ENCODE results near the gene HOXB7. TPM values are rescaled to one million over a fixed set of nuclear protein-coding genes. Genes with fewer than 3 reads are reported as not detected.
A peak's percentile ranks its signal among the peaks of the same experiment; 100 is the strongest.

The HOXB7 gene
- total RNA-seq, 1 donor from 2014 or later = 1.2 TPM

DNA sequence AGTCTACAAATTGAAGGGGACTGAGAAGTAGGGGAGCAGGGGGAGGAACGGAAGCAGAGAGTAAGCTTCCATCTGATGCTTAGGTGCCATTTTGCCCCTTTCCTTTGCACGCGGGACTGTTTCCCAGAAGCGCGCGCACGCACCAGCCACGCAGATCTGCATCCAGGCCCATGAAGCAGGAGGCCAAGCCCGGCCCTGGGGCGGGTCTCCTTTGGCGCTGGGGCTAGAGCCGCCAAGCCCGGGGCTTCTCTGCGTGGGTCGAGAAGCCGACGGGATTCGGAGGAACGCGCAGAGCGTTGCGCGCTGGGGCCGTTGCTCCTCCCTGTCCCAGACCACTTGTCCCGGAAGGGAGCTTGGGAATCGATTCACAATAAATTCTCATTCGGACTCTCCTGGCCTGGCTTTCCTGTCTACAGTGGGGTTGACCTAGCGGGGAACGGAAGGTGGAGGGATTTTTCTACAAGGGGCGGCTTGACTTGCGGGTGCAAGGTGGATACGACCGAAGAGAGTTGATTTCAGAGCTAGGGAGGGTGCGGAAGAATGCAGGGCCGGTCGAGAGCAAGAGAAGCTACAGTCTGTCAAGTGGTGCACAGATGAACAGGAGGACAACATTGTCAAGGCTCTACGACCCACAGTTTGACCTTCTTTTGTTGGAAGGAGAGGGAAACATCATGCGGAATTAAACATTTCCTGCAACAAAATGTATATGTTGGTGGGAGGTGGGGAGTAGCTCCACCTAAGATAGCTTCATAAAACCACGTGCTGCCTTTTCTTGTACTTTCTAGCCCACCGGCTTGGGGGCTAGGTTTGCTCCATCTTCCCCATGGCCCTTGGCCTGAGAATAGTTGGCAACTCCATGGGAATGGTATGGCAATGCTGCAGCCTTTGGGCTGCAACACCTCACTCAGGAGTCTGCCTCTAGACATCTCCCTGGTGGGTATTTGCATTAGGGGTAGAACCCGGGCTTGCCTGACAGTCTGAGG is 10.9 kb upstream of the HOXB7 start:
- TF ChIP-seq, protein P1, sequence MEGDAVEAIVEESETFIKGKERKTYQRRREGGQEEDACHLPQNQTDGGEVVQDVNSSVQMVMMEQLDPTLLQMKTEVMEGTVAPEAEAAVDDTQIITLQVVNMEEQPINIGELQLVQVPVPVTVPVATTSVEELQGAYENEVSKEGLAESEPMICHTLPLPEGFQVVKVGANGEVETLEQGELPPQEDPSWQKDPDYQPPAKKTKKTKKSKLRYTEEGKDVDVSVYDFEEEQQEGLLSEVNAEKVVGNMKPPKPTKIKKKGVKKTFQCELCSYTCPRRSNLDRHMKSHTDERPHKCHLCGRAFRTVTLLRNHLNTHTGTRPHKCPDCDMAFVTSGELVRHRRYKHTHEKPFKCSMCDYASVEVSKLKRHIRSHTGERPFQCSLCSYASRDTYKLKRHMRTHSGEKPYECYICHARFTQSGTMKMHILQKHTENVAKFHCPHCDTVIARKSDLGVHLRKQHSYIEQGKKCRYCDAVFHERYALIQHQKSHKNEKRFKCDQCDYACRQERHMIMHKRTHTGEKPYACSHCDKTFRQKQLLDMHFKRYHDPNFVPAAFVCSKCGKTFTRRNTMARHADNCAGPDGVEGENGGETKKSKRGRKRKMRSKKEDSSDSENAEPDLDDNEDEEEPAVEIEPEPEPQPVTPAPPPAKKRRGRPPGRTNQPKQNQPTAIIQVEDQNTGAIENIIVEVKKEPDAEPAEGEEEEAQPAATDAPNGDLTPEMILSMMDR (IDR thresholded peaks at IDR 0.05) = no peak
- Histone ChIP-seq H3K27ac (no peak overlapping the region), H3K4me1 (peaks cover 21% of the 10 kb centered on the region), H3K4me3 (no peak overlapping the region), H3K36me3 (no peaks in the 10 kb centered on the region), H3K27me3 (peaks cover 100% of the 10 kb centered on the region), H3K9me3 (no peaks in the 10 kb centered on the region)
- intact Hi-C loops (cut with DNase I) = loop anchor here (10.0 kb wide), 1 partner anchor 307 kb away; no protein-coding TSS in a partner anchor
- DNase-seq = no peak
- no peak for ATAC-seq

DNA sequence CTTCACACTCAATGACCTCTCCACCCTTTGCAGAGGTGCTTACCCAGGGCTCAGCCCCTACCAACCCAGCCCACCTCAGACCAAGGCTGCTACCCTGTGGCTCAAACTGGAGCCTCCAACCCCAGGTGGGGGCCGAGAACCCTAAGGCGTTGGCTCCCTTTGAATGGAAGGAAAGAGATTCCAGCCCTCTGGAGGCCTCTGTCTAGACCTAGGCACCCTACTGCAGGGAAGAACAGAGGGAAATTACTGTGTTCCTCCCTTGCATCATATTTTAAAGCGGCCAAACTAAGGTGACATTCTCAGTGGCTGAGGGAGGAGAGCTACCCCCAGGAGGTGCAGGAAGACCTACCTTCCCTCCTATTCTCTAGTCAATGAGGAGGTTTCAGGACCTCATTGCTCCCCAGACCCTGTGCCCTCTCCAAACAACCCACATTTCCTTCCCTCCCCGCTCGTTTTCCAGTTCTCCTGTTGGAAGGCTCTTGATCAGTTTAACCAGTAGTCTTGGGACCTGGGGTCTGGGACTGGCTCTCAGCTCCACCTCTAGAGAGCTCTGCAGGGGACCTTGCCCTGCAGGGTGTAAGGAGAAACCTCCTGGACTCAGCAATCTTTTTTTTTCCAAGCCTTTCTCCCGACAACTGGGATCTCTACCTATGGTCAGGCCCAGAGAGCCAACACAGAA is 9.8 kb upstream of the HOXB7 start:
- peaks cover 10% of the 10 kb centered on the region for H3K4me1 ChIP-seq
- H3K9me3 ChIP-seq = no peaks in the 10 kb centered on the region
- no peak overlapping the region for H3K27ac ChIP-seq
- ATAC-seq = no peak
- peaks cover 100% of the 10 kb centered on the region for H3K27me3 ChIP-seq
- DNase-seq = no peak
- H3K4me3 ChIP-seq = no peak overlapping the region
- TF ChIP-seq, protein P1 (IDR thresholded peaks at IDR 0.05) = no peak
- no peaks in the 10 kb centered on the region for H3K36me3 ChIP-seq
- intact Hi-C loops (cut with DNase I) = loop anchor here (10.0 kb wide), 1 partner anchor 306 kb away; no protein-coding TSS in a partner anchor

DNA sequence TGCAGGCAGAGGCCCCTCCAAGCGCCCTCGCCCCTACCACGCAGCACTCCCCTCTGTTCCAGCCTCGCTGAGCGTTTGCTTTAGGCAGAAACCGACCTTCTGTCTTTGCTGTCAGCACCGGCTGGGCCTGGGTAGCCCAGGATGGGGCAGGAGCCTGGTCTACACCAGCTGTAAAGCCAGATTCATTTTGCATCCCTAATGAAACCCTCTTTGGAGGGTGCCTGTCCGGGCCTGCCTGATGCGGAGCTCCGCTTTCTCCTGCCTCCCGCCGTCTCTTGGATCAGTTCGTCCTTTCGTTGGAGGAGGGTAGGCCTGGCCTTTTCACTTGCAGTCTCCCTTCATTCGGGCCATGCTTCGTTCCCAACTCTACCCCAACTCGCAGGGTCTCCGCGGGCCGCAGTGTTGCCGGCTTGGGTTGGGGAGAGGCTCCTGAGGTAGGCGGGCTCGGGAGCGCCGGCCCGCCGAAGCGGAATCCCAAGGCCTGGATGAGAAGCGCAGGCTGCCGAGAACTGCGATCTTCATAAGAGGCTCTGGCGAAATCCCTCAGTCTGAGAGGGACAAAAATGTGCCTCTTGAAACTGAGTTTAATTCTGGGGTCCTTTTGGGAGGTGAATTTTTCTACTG is 9.1 kb upstream of the HOXB7 start:
- Histone ChIP-seq H3K27ac (no peak overlapping the region), H3K27me3 (peaks cover 100% of the 10 kb centered on the region), H3K4me3 (no peak overlapping the region), H3K4me1 (peaks cover 3% of the 10 kb centered on the region), H3K36me3 (no peaks in the 10 kb centered on the region), H3K9me3 (no peaks in the 10 kb centered on the region)
- DNase-seq (no peak), ATAC-seq (no peak)
- intact Hi-C loops (cut with DNase I) = loop anchor here (10.0 kb wide), 2 partner anchors 275 to 305 kb away; no protein-coding TSS in a partner anchor
- TF ChIP-seq, protein P1 (IDR thresholded peaks at IDR 0.05) = no peak

DNA sequence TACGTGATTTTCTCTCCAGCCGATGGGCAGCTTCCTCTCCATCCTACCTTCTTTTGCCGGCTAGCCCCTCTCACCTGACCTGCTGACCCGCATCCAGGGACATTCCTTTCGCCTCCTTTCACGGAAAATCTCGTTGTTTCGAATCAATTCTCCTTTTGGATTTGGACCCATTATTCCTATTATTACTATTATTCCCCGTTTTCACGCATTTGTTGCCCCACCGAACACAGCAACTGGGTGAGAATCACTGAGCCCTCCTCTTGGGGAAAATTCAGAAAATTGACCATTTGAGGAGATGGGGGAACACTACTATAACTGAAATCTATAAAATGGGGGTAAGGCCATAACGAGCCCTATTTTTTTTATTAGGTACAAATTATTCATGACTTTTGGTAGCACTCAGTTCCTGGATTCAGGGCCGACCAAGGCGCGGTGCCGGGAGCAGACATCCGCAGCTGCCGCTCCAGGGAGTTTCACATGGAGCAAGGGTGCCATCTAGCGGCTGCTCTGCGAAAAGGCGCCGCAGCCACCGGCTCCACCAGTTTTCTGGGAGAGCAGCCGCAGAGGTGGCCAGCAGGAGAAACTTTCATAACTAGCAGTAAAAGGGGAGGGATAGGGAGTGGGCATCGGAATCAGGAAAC is 7.6 kb upstream of the HOXB7 start:
- H3K4me3 ChIP-seq = no peak overlapping the region
- ATAC-seq = peak; percentile 95
- no peaks in the 10 kb centered on the region for H3K36me3 ChIP-seq
- TF ChIP-seq, protein P1 (IDR thresholded peaks at IDR 0.05) = peak; percentile 98
- intact Hi-C loops (cut with DNase I) = loop anchor here (10.0 kb wide), 1 partner anchor 274 kb away; no protein-coding TSS in a partner anchor
- H3K27me3 ChIP-seq = peaks cover 100% of the 10 kb centered on the region
- H3K9me3 ChIP-seq = no peaks in the 10 kb centered on the region
- no peak overlapping the region for H3K27ac ChIP-seq
- peak; percentile 92 for DNase-seq
- peaks cover 3% of the 10 kb centered on the region for H3K4me1 ChIP-seq
